ENCODE measurements around the gene FOXP4.

DNA sequence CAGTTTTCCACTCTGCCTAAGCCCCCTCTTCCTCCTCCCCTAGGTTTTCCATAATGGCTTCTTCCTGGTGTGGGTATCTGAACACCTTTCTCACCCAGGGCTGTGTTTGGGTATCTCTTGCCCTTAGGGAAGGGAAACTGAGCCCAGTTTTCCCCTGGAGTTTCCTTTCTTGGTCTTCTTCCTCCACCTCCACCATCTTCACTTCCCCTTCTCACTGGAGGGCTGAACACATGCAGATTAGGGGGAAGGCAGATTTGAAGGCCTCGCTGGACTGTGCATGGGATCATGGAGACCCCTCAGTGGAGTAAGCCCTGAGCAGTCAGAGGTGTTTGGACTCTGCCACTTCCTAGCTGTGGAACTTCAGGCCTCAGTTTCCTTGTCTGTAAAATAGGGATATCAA is 27.8 kb downstream of the FOXP4 start:
- TF ChIP-seq, protein P1, sequence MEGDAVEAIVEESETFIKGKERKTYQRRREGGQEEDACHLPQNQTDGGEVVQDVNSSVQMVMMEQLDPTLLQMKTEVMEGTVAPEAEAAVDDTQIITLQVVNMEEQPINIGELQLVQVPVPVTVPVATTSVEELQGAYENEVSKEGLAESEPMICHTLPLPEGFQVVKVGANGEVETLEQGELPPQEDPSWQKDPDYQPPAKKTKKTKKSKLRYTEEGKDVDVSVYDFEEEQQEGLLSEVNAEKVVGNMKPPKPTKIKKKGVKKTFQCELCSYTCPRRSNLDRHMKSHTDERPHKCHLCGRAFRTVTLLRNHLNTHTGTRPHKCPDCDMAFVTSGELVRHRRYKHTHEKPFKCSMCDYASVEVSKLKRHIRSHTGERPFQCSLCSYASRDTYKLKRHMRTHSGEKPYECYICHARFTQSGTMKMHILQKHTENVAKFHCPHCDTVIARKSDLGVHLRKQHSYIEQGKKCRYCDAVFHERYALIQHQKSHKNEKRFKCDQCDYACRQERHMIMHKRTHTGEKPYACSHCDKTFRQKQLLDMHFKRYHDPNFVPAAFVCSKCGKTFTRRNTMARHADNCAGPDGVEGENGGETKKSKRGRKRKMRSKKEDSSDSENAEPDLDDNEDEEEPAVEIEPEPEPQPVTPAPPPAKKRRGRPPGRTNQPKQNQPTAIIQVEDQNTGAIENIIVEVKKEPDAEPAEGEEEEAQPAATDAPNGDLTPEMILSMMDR (IDR thresholded peaks at IDR 0.05) = no peak
- no peak for TF ChIP-seq POLR2A (IDR thresholded peaks at IDR 0.05)
